NK-92 (cell line): ENCODE data around the gene DEGS2.

Experiments used
- DNase-seq: peaks from one replicate; lab custom pipeline; 2025; ENCODE audit not compliant: unreplicated experiment; lab: John Stamatoyannopoulos, UW

The DEGS2 gene

GRCh38 chr14:100149851-100150611 is 9.4 kb downstream of the DEGS2 start:
- DNase-seq = no peak

GRCh38 chr14:100148837-100149731 is 10.4 kb downstream of the DEGS2 start:
- DNase-seq = no peak

DNA sequence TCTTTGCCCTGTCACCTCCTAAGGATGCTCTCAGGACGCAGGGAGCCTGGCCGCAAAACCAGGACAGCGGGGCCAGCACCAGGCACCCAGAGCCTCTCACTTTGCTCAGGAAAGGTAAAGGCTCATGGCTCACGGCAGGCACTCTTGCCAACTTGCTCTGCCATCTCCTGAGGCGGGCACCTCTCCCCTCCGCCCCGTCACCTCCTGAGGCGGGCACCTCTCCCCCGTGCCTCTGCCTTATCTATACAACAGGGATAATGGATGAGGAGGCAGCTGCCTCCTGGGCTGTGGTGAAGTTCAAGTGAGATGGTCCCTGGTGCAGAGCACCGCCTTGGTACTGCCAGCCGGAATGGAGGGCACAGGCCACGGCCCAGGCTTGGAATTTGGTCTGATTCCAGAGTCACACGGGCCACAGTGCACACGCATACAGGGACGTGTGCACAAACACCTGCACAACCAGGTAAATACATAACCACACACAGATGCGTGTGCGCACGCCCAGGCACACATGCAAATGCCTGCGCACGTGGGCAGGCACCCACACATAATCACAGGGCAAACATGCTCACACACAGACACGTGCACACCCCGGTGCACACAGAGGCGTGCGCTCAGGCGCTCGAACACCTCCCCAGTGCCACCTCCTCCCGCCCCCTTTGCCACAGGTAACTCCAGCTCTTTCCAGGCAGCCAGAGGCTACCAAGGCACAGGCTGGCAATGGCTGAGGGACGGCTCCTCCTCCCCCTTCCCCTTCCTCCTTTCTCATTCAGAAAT is 11.6 kb downstream of the DEGS2 start:
- DNase-seq = no peak

DNA sequence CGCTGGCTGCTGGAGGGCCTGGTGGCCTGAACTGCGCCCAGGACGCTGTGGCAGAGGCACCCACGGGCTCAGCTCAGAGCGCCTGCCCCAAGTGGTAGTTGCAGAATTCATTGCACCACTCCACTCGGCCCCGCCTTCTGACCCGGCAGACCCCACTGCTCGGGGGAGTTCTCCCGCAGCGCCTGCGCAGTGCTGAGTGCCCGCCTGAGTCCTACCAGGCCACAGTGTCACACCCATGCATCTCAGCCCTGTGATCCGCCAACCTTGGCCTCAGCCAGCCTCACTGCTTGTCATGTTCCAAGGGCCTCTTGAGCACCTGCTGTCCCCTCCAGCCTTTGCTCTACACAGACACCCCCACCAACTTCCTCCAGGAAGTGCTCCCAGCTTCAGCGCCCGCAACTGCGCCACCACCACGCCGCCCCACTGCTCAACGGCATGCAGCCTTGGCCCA is 12.2 kb downstream of the DEGS2 start:
- no peak for DNase-seq

DNA sequence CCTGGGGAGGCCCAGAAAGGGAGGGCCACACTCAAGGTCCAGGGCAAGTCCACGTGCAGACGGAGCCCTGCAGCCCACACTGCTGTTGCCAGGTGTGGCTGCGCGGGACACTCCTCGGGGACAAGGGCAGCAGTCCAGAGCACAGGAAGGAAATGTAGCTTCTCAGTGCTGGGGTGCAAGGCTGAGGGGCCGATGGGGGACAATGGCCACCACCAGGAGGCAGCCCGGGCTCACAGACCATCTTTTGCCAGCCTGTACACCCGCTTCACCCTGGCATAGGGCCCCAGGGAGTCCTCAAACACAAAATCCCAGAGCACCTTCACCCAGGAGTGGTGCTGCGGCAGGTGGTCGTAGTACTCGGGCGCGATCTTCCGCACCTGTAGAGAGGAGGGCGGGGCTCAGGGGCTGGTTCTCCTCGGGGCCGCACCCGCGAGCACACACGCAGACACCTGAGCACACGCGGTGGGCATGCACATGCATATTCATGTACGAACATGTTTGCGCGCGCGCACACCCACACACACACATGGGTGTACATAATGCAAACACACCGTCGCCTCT is 12.8 kb downstream of the DEGS2 start:
- DNase-seq = no peak

DNA sequence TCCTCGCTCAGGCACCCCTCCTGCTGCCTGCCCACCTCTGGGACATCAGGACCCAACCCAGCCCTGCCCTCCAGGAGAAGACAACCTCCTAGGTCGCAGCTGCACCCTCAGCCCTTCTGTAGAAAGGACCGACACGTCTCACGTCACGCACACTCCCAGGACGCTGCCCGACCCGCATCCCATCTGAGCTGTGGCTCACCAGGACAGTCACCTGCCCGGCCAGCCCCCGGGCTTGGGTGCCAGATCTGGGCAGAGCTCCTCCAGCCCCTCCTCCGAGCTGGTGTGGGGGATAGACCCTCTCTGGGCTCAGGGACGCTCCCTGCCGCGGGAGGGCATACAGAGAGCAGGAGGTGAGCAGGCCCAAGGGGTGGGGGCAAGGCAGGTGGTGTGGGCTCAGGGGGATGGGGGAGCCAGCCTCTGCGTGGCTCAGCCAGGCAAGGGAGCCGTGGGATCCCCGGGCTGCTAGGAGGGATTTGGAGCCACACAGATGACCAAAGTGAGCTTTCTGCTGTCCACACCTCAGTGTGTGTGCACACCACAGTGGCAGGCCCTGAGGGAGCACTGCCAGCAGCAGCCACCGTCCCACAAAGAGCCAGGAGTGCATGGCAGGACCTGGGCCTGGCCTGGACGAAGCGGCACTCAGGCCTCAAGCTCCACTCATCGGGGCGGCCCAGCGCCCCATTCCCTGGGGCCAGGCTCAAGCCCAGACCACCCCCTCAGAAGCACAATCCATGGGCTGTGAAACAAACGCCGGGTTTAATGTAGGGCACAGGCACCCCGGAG is 13.6 kb downstream of the DEGS2 start:
- no peak for DNase-seq

DNA sequence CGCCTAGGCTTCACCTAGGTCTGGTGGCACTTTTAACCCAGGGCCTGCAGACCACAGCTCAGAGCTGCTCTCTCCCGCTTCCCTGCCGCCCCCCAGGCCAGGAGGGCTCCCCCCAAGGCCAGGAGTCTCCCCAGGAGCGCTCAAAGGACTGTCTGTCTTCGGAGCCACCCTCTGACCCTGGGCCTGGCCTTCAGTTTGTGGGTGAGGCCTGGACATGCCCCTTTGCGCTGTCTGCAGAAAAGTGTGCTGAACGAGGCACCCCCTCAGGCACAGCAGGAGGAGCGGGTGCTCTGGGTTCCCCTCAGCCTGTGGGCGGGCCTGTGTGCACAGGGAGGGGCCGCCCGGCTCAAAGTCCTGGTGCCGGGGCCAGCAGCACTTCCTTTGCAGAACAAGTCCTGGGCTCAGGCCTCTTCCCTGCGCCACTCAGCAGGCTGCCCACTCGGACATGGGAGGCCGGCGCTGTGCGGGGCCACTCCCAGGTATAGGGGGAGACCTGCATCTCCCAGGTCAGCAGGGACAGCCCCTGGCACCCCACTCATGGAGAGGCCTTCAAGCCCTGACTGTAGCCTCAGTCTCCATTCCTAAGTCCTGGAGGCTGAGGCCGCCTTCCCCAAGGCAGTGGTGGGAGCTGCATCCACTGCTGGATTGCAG is 14.3 kb downstream of the DEGS2 start:
- DNase-seq = no peak

DNA sequence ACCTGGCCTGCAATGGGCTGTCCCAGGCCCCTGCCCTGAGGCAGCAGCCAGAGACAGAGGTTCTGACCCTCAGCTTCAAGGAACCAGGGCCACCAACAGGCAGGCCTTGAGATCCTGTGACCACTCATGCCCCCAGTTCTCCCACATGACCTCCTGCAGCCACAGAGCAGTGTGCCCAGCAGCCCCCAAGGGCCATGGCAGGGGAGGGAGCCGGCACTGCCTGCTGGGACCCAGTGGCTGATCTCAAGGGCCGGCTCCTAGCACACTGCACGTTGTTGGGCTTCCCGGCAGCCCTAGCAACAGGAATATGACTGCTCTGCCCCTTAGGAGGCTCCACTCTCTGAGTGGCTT is 14.8 kb downstream of the DEGS2 start:
- DNase-seq = no peak

DNA sequence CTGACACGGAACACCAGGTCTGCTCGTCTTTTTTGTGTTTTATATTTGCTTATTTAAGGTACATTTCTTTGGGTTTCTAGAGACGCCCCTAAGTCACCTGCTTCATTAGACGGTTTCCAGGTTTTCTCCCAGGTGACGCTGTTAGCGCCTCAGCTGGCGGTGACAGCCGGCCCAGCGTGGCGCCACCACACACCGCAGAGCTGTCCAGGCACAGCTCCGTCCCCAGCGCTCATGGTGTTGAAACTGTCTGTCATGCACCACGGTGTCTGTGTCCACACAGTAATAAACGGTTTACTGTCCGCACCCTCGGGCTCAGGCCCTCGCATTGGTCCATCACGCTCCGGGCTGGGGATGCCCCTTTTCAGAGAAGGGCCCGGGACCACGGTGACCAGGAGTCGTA is 15.5 kb downstream of the DEGS2 start:
- no peak for DNase-seq

DNA sequence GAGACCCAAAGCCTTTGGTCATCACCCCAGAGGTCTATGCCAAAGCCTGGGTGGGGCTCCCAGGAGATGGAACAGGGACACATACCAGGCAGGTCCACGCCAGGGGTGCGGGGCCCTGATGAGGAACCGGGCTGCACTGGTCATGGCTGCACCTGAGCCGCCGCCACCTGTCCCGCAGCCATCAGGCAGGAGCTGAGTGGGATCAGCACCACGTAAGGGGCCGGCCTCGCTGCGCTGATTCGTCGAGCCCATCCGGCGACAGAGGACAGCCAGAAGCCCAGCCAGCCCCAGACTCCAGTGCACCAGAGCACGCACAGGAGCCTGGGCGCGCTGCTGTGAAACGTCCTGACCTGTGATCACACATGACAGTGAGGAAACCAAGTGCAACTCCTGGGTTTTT is 15.9 kb downstream of the DEGS2 start:
- no peak for DNase-seq

GRCh38 chr14:100142073-100143040 is 17.1 kb downstream of the DEGS2 start:
- no peak for DNase-seq

GRCh38 chr14:100141098-100141497 is 18.3 kb downstream of the DEGS2 start:
- DNase-seq = no peak

DNA sequence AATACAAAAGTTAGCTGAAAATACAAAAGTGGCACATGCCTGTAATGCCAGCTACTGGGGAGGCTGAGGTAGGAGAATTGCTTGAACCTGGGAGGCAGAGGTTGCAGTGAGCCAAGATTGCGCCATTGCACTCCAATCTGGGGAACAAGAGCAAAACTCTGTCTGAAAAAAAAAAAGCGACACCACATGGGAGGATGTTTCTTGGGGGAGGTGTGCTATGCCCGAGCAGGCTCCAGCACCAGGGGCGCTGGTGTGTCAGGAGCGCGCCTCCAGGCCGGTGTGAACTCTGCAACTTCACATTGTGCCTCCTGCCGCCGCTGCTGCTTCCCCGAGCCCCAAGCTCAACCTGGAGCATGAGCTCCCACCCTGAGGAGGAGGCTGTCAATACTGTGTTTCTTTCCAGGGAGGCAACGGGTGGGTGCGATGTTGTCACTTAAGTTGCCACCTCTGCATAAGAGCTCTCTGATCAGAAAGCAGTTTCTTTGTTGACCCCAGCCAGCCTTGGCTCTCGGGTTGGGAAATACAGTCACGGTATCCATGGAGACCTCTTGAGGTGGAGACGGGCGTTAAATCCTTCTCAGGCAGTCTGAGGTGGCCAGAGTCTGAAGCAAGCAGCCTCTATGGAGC is 18.9 kb downstream of the DEGS2 start:
- no peak for DNase-seq

DNA sequence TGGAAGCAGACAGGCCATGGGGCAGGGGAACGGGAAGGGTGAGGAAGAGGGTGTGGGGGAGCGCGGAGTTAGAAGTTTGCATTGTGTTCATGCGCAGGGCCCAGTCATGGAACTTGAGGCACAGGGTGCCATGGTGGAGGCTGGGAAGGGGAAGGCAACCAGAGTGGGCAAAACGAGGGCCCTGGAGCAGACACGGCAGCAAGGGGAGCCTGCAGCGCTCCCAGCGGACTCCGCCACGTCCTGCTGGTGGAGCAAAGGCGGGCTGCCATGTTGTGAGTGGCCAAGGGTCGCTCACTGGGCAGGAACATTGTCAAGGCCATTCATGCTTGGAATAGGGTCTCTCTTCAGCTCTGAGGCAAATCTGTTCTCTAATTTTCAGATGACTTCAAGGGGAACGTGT is 20.5 kb downstream of the DEGS2 start:
- no peak for DNase-seq

- DNase-seq = no peak
Observed at GRCh38 chr14:100138082-100138787, 21.2 kb downstream of the DEGS2 start.

DNA sequence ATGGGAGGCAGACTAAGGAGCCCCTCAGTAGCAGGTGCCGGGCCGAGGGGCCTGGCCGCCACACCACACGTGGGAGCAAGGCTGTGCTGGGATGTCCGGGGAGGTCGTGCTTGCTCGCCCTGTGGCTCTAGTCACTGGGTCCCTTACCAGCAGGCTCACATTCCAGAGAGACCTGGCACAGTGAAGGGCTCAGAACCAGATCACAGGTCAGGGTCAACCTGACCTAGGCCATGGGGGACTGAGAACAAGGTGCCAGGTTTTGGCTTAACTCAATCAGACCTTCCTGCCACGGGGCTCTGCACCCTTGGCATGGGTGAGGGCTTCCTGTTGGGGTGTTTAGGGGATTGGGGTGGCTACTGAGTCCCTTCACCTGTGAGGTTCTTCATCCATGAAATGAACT is 22.3 kb downstream of the DEGS2 start:
- no peak for DNase-seq

GRCh38 chr14:100135784-100136183 is 23.7 kb downstream of the DEGS2 start:
- DNase-seq = no peak

GRCh38 chr14:100135073-100135472 is 24.4 kb downstream of the DEGS2 start:
- no peak for DNase-seq
